Measurements from ENCODE around the gene SON. TPM values are rescaled to one million over a fixed set of nuclear protein-coding genes. Genes with fewer than 3 reads are reported as not detected.

SON gene
- total and polyA plus RNA-seq, 2 of the 4 experiments (the other 2 are of a cell fraction): 81.6 to 146 TPM

- H3K9ac ChIP-seq (ENCODE audit: low read depth, low read length): no peak overlapping the region
- in situ Hi-C loops (cut with MboI; ENCODE audit: low sequenced_read_pairs): no loop called here
- H3K27me3 ChIP-seq (ENCODE audit: control insufficient read depth, insufficient read depth, low read length): no peaks in the 10 kb centered on the region
- no peak overlapping the region for H2BK15ac ChIP-seq (ENCODE audit: low read depth, low read length)
- intact Hi-C loops (cut with micrococcal nuclease): no loop called here
- H4K20me1 ChIP-seq (ENCODE audit: insufficient read depth, low read length): no peaks in the 10 kb centered on the region
- peaks cover 7% of the 10 kb centered on the region; the same call in 1 of the 2 replicates for H3K4me1 ChIP-seq (ENCODE audit: control insufficient read depth, insufficient read depth, low read length)
- H2AK9ac ChIP-seq (replicated peaks; ENCODE audit: low read depth, low read length, poor library complexity): no peak overlapping the region
- no peak overlapping the region for H2BK20ac ChIP-seq (ENCODE audit: low read depth, low read length)
- H3K23ac ChIP-seq (ENCODE audit: low read depth, low read length): no peak overlapping the region
- H4K91ac ChIP-seq (ENCODE audit: insufficient read depth, low read depth, low read length): no peak overlapping the region
- H4K5ac ChIP-seq (ENCODE audit: low read depth, low read length): no peak overlapping the region
- no peak overlapping the region for H3K56ac ChIP-seq (ENCODE audit: extremely low read depth, insufficient read depth, low read length)
- DNase-seq: no peak
- peaks cover 38% of the 10 kb centered on the region for H3K36me3 ChIP-seq (ENCODE audit: control insufficient read depth, insufficient read depth, low read length)
- no peak overlapping the region for H4K8ac ChIP-seq (ENCODE audit: low read depth in 2 of 2, low read length in 2 of 2)
- dilution Hi-C loops (cut with HindIII; ENCODE audit: low sequenced_read_pairs, unreplicated experiment): no loop called here
- no peak for ATAC-seq (ENCODE audit: low read depth)
- no peaks in the 10 kb centered on the region for H3K9me3 ChIP-seq (ENCODE audit: control insufficient read depth, insufficient read depth, low read length)
- CTCF ChIA-PET: interaction anchor here (1.4 kb wide), 1 partner anchor 23 kb away, joined by 5 read pairs; no protein-coding TSS in a partner anchor
- no peak overlapping the region for H3K14ac ChIP-seq (replicated peaks; ENCODE audit: low read depth, low read length)
- no peak overlapping the region for H2AK5ac ChIP-seq (ENCODE audit: low read depth, low read length)
- no peak overlapping the region for H2BK120ac ChIP-seq (ENCODE audit: low read depth, low read length)
- H3K4me2 ChIP-seq (ENCODE audit: low read depth, low read length): no peak overlapping the region
- WGBS, 2 experiments (ENCODE audit: extremely low coverage in 2 of 2, insufficient read length in 1 of 2): no CpG with 5 or more reads among the region's 4 CpGs
- BruUV-seq (replicated peaks): no TSS peak
- H2BK5ac ChIP-seq (ENCODE audit: low read depth, low read length, poor library complexity, severe bottlenecking): no peak overlapping the region
- no peaks in the 10 kb centered on the region for H3K9me1 ChIP-seq (ENCODE audit: insufficient read depth, low read length)
- no peak overlapping the region for H3K18ac ChIP-seq (ENCODE audit: low read depth, low read length)
- no peak overlapping the region for H2AFZ ChIP-seq (replicated peaks; ENCODE audit: low read length, poor library complexity)
- H3K27ac ChIP-seq (ENCODE audit: insufficient read depth, low read length): no peak overlapping the region
- H3K79me1 ChIP-seq (ENCODE audit: low read depth in 1 of 2, low read length in 2 of 2): no peaks in the 10 kb centered on the region
- POLR2A ChIA-PET (ENCODE audit: unreplicated experiment): interaction anchor here (0.9 kb wide), 1 partner anchor 32 kb away, joined by 4 read pairs; no protein-coding TSS in a partner anchor
- TF ChIP-seq MAZ (IDR thresholded peaks at IDR 0.05; ENCODE audit: borderline replicate concordance, low read depth, low read length): no peak
- TF ChIP-seq USF2 (IDR thresholded peaks at IDR 0.05; ENCODE audit: low read depth, low read length): no peak
- H3K4ac ChIP-seq (ENCODE audit: low read depth, low read length): no peak overlapping the region
- no peak overlapping the region for H3K4me3 ChIP-seq (ENCODE audit: insufficient read depth, low read depth, low read length)
Measured at GRCh38 chr21:33511639-33512038, 31.2 kb upstream of the SON start.

Data from IMR-90 (cell line).